CD8-positive, alpha-beta memory T cell (primary cell): ENCODE data around the gene TMEM232. TPM values are rescaled to one million over a fixed set of nuclear protein-coding genes. Genes with fewer than 3 reads are reported as not detected.

ENCODE experiments used
- CTCF ChIA-PET: fragments of 350-600 bp; sonication (Branson Sonifier 250); formaldehyde crosslinking; loops from one replicate; lab custom pipeline; 2021; ENCODE audit warnings: antibody characterized with exemption; lab: Charles Lee
- POLR2A ChIA-PET: fragments of 350-600 bp; sonication (Branson Sonifier 250); formaldehyde crosslinking; loops from one replicate; lab custom pipeline; 2021; ENCODE audit warnings: antibody characterized with exemption; lab: Charles Lee
- DNase-seq, 5 donors: peaks; one replicate each; pipeline versions ENCODE4 v3.0.0 to v3.0.0-alpha.2; 2020 to 2022; ENCODE audit warnings: mixed read lengths in 1 of 5
- H3K27ac ChIP-seq: one replicate; pipeline ENCODE4 v1.7.0; 2013; ENCODE audit warnings: low read depth, mild to moderate bottlenecking, low read length, moderate library complexity
- H3K27me3 ChIP-seq: 2 replicates; pipeline ENCODE4 v1.7.0; 2013; ENCODE audit warnings: low read length, mild to moderate bottlenecking; ENCODE audit not compliant: insufficient read depth, poor library complexity, severe bottlenecking
- H3K36me3 ChIP-seq: 2 replicates; pipeline ENCODE4 v1.7.0; 2013; ENCODE audit warnings: mild to moderate bottlenecking, low read length, moderate library complexity; ENCODE audit not compliant: insufficient read depth
- H3K4me1 ChIP-seq: 2 replicates; pipeline ENCODE4 v1.7.0; 2013; ENCODE audit warnings: mild to moderate bottlenecking, low read length, moderate library complexity; ENCODE audit not compliant: insufficient read depth
- H3K4me3 ChIP-seq: 2 replicates; pipeline ENCODE4 v1.7.0; 2013; ENCODE audit warnings: mild to moderate bottlenecking, low read length
- H3K9me3 ChIP-seq: 2 replicates; pipeline ENCODE4 v1.7.0; 2013; ENCODE audit warnings: mild to moderate bottlenecking, low read length
- H3K27ac Mint-ChIP-seq, 8 donors: one replicate each; pipeline ENCODE4 v1.8.0; 2020 to 2021; ENCODE audit warnings: mixed read lengths in 8 of 8, mild to moderate bottlenecking in 6 of 8, inconsistent platforms in 3 of 8, moderate library complexity in 3 of 8
- H3K27me3 Mint-ChIP-seq, 2 donors: one replicate each; pipeline ENCODE4 v1.8.0; 2020 to 2021; ENCODE audit warnings: mixed read lengths in 2 of 2, mild to moderate bottlenecking in 1 of 2, moderate library complexity in 1 of 2
- H3K36me3 Mint-ChIP-seq, 3 donors: one replicate each; pipeline ENCODE4 v1.8.0; 2020 to 2021; ENCODE audit warnings: mixed read lengths in 3 of 3, inconsistent platforms in 1 of 3, mild to moderate bottlenecking in 1 of 3
- H3K4me1 Mint-ChIP-seq, 3 donors: one replicate each; pipeline ENCODE4 v1.8.0; 2020 to 2021; ENCODE audit warnings: mixed read lengths in 3 of 3, inconsistent platforms in 1 of 3, mild to moderate bottlenecking in 1 of 3
- H3K4me3 Mint-ChIP-seq, 7 donors: one replicate each; pipeline ENCODE4 v1.8.0; 2020 to 2021; ENCODE audit warnings: mixed read lengths in 7 of 7, mild to moderate bottlenecking in 6 of 7, moderate library complexity in 4 of 7, inconsistent platforms in 2 of 7
- H3K9me3 Mint-ChIP-seq, 5 donors: one replicate each; pipeline ENCODE4 v1.8.0; 2020 to 2022; ENCODE audit warnings: mixed read lengths in 5 of 5, mild to moderate bottlenecking in 3 of 5, moderate library complexity in 2 of 5, inconsistent platforms in 1 of 5
- polyA plus RNA-seq: library from polyadenylated mRNA; unstranded; fragments of 300-500 nt; fragmentation: Illumina TruSeq; gene quantifications from one replicate; pipeline ENCODE4 v1.2.3, GENCODE V29; 2021
- total RNA-seq, 2 experiments: library from RNA; stranded (reverse); gene quantifications; one replicate each; pipeline ENCODE4 v1.2.3, GENCODE V29; 2021

The TMEM232 gene
- total and polyA plus RNA-seq, 3 experiments from 2014 or later = 0.25 to 0.92 (median 0.38) TPM

DNA sequence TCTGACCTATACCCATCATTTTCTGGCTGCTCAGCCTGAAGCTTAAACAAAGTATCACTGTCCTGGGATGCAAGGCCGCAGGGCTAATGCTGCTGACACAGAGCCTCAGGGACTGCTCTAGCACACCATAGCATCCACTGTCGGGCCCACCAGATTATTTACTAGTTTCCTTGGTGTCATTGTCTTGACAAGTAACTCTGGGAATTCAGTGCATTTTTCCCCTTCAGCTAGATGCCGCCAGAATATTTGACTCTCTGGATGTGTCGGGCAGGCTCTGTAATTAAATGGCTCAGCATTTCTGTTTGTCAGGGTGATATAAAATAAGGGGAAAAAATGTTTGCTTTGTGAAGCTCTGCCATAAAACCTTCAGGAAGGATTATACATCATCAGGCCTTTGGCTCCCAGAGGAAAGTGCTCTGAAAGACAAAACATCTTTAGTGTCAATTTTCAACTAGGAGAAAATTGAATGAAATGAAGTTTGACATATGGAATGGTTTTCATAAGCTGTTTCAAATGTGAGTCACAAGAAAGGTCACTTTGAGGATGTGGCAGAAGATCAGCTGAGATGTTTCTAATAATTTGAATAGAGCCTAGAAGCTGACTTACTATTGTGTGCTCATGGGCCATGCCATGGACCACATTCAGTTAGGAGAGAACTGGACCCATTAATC, 350.1 kb downstream of the TMEM232 start:
- CTCF ChIA-PET = no interaction called here
- H3K9me3 Mint-ChIP-seq = peaks cover 0 to 3% (median 0%) of the 10 kb centered on the region in 5 donors
- no peak overlapping the region for H3K27ac Mint-ChIP-seq
- Histone ChIP-seq H3K4me3 (no peak overlapping the region), H3K9me3 (no peaks in the 10 kb centered on the region), H3K4me1 (no peaks in the 10 kb centered on the region), H3K36me3 (no peaks in the 10 kb centered on the region), H3K27ac (no peak overlapping the region), H3K27me3 (no peaks in the 10 kb centered on the region)
- no peak overlapping the region for H3K4me3 Mint-ChIP-seq
- H3K4me1 Mint-ChIP-seq = no peaks in the 10 kb centered on the region
- H3K27me3 Mint-ChIP-seq = no peaks in the 10 kb centered on the region
- DNase-seq = no peak
- POLR2A ChIA-PET = no interaction called here
- H3K36me3 Mint-ChIP-seq = no peaks in the 10 kb centered on the region

GRCh38 chr5:110371725-110372041, 354.8 kb downstream of the TMEM232 start:
- H3K27ac Mint-ChIP-seq = no peak overlapping the region
- ChIA-PET CTCF (no interaction called here), POLR2A (no interaction called here)
- Histone ChIP-seq H3K27ac (no peak overlapping the region), H3K36me3 (no peaks in the 10 kb centered on the region), H3K27me3 (no peaks in the 10 kb centered on the region), H3K9me3 (no peaks in the 10 kb centered on the region), H3K4me1 (no peaks in the 10 kb centered on the region), H3K4me3 (no peak overlapping the region)
- DNase-seq = no peak
- no peak overlapping the region for H3K4me3 Mint-ChIP-seq
- no peaks in the 10 kb centered on the region for H3K4me1 Mint-ChIP-seq
- H3K27me3 Mint-ChIP-seq = no peaks in the 10 kb centered on the region
- no peaks in the 10 kb centered on the region for H3K9me3 Mint-ChIP-seq
- no peaks in the 10 kb centered on the region for H3K36me3 Mint-ChIP-seq

- Mint-ChIP-seq H3K27me3 (no peaks in the 10 kb centered on the region), H3K27ac (no peak overlapping the region), H3K4me1 (no peaks in the 10 kb centered on the region), H3K4me3 (no peak overlapping the region), H3K9me3 (no peaks in the 10 kb centered on the region), H3K36me3 (no peaks in the 10 kb centered on the region)
- ChIA-PET POLR2A (no interaction called here), CTCF (no interaction called here)
- H3K4me1 ChIP-seq = no peaks in the 10 kb centered on the region
- no peaks in the 10 kb centered on the region for H3K9me3 ChIP-seq
- no peak overlapping the region for H3K4me3 ChIP-seq
- no peaks in the 10 kb centered on the region for H3K36me3 ChIP-seq
- no peak for DNase-seq
- H3K27me3 ChIP-seq = no peaks in the 10 kb centered on the region
- H3K27ac ChIP-seq = no peak overlapping the region
These were observed 355.3 kb downstream of the TMEM232 start for GRCh38 chr5:110371011-110371724.

Other genes with a start within 250 kb of the TMEM232 start
- 10 to 100 TPM; 46.4 to 50.9 TPM for gene SLC25A46, start 12.3 kb upstream of the TMEM232 start, total RNA-seq
- 23.8 TPM for gene SLC25A46, start 12.3 kb upstream of the TMEM232 start, polyA plus RNA-seq